BJ (cell line): ENCODE results near the gene DNAJC28. TPM values are rescaled to one million over a fixed set of nuclear protein-coding genes. Genes with fewer than 3 reads are reported as not detected.
A peak's percentile ranks its signal among the peaks of the same experiment; 100 is the strongest.

ENCODE experiments used
- CTCF ChIA-PET: fragments of 350-600 bp; formaldehyde crosslinking; extraction: SDS; loops from one replicate; lab custom pipeline; 2021; ENCODE audit warnings: antibody characterized with exemption, inconsistent platforms; lab: Yijun Ruan, JAX
- POLR2A ChIA-PET: fragments of 300-600 bp; sonication (Branson Sonifier 250); formaldehyde crosslinking; extraction: SDS; loops from one replicate; lab custom pipeline; 2021; ENCODE audit warnings: antibody characterized with exemption; lab: Charles Lee
- DNase-seq: peaks from one replicate; pipeline ENCODE4 v3.0.0-alpha.2; 2011; ENCODE audit warnings: low read depth
- H3K27me3 ChIP-seq: 2 replicates; pipeline ENCODE4 v1.6.0; 2011; ENCODE audit warnings: low read length; ENCODE audit not compliant: control insufficient read depth, insufficient read depth
- H3K36me3 ChIP-seq: 2 replicates; pipeline ENCODE4 v1.5.1; 2011; ENCODE audit warnings: low read length; ENCODE audit not compliant: control insufficient read depth, insufficient read depth
- H3K4me3 ChIP-seq: 2 replicates; pipeline ENCODE4 v1.5.1; 2011; ENCODE audit warnings: low read depth, mild to moderate bottlenecking, control low read depth, low read length
- CTCF ChIP-seq: IDR thresholded peaks from 2 replicates; pipeline ENCODE4 v1.5.1; 2011; ENCODE audit warnings: low read depth, mild to moderate bottlenecking, control low read depth, inconsistent platforms, low read length, moderate library complexity; ENCODE audit not compliant: insufficient read depth
- polyA plus RNA-seq: library from polyadenylated mRNA; depleted of rRNA; stranded (reverse); fragments of >200 nt; gene quantifications from 2 replicates; pipeline ENCODE4 v1.2.3, GENCODE V29; 2011

The DNAJC28 gene
- polyA plus RNA-seq, 1 experiment: 0.38 TPM

- no peak overlapping the region for H3K4me3 ChIP-seq
- H3K27me3 ChIP-seq: peaks cover 4% of the 10 kb centered on the region
- ChIA-PET CTCF (no interaction called here), POLR2A (no interaction called here)
- TF ChIP-seq CTCF: no peak
- no peak for DNase-seq
- H3K36me3 ChIP-seq: no peaks in the 10 kb centered on the region
Observed at GRCh38 chr21:33496345-33496744, 4.8 kb upstream of the DNAJC28 start.

GRCh38 chr21:33495743-33496142 lies 4.2 kb upstream of the DNAJC28 start:
- ChIA-PET CTCF (no interaction called here), POLR2A (no interaction called here)
- H3K4me3 ChIP-seq: no peak overlapping the region
- peaks cover 4% of the 10 kb centered on the region for H3K27me3 ChIP-seq
- no peak for DNase-seq
- no peaks in the 10 kb centered on the region for H3K36me3 ChIP-seq
- TF ChIP-seq CTCF: no peak

GRCh38 chr21:33493756-33494155 lies 2.2 kb upstream of the DNAJC28 start:
- Histone ChIP-seq H3K27me3 (peaks cover 4% of the 10 kb centered on the region), H3K36me3 (no peaks in the 10 kb centered on the region), H3K4me3 (no peak overlapping the region)
- TF ChIP-seq CTCF: no peak
- DNase-seq: no peak
- ChIA-PET POLR2A (no interaction called here), CTCF (interaction anchor here (1.3 kb wide), 1 partner anchor 21 kb away, joined by 3 read pairs; no protein-coding TSS in a partner anchor)

GRCh38 chr21:33492571-33492970 lies 1.1 kb upstream of the DNAJC28 start:
- no peak for TF ChIP-seq CTCF
- POLR2A ChIA-PET: no interaction called here
- CTCF ChIA-PET: no interaction called here

GRCh38 chr21:33490991-33491372 lies 534 bp downstream of the DNAJC28 start:
- Histone ChIP-seq H3K27me3 (0 out of 2 replicates have a peak, but pooled peaks cover 2% of the 10 kb centered on the region), H3K36me3 (no peaks in the 10 kb centered on the region), H3K4me3 (peak overlapping the region; percentile 54)
- no peak for DNase-seq
- POLR2A ChIA-PET: interaction anchor here (0.6 to 1.4 kb wide), 2 partner anchors 11 to 18 kb away, joined by 4 to 7 read pairs; partner anchors contain the start of gene TMEM50B
- no peak for TF ChIP-seq CTCF
- CTCF ChIA-PET: interaction anchor here (0.8 to 1.2 kb wide), 5 partner anchors 13 to 890 kb away, joined by 3 to 4 read pairs (median 3); no protein-coding TSS in a partner anchor

More at GRCh38 chr21:33492571-33492970, 1.1 kb upstream of the DNAJC28 start:
- Histone ChIP-seq H3K4me3 (no peak overlapping the region), H3K36me3 (no peaks in the 10 kb centered on the region), H3K27me3 (peaks cover 4% of the 10 kb centered on the region)
- no peak for DNase-seq
